HepG2 (cell line): ENCODE measurements around the gene PAQR6. TPM values are rescaled to one million over a fixed set of nuclear protein-coding genes. Genes with fewer than 3 reads are reported as not detected.

Source experiments
- ATAC-seq: fragments of 200-7000 bp; cut with Tn5 transposase; 3 replicates; pipeline ENCODE4 v1.9.1; 2020; ENCODE audit warnings: mild to moderate bottlenecking, moderate library complexity
- BruUV-seq: library from RNA; stranded (reverse); fragments of 400-500 nt; replicated peaks from 2 replicates; lab custom pipeline; 2021; lab: Mats Ljungman, UMichigan
- CTCF ChIA-PET: fragments of 300-600 bp; formaldehyde crosslinking; extraction: SDS; loops from one replicate; lab custom pipeline; 2021; ENCODE audit warnings: low total read pairs, inconsistent platforms, low intra/inter-chr PET ratio; lab: Yijun Ruan, JAX
- POLR2A ChIA-PET: fragments of 350-600 bp; sonication (Branson Sonifier 250); formaldehyde crosslinking; loops from one replicate; lab custom pipeline; 2020; ENCODE audit warnings: antibody characterized with exemption, inconsistent platforms; lab: Yijun Ruan, JAX
- DNase-seq: peaks from one replicate; pipeline ENCODE4 v3.0.0-alpha.2; 2015; ENCODE audit warnings: low spot score
- FAIRE-seq: peaks from 3 replicates; lab custom pipeline; 2011; peaks lifted over from hg19 to GRCh38; lab: Jason Lieb, UNC
- H2AFZ ChIP-seq: one replicate; pipeline ENCODE4 v1.6.1; 2011; ENCODE audit warnings: low read length, inconsistent platforms
- H3K27ac ChIP-seq: fragments of 300-600 bp; 3 replicates; pipeline ENCODE4 v1.8.0; 2011; ENCODE audit warnings: mixed run types, mild to moderate bottlenecking, mixed read lengths, low read length, inconsistent platforms; ENCODE audit not compliant: insufficient read depth; ENCODE audit errors: extremely low read length
- H3K27me3 ChIP-seq, 2 experiments: fragments of 200-600 bp in 1 of 2; 2 replicates in 1 of 2; 3 replicates in 1 of 2; pipeline versions ENCODE4 v1.6.0 to v1.8.0; 2011; ENCODE audit warnings: low read length in 2 of 2, mild to moderate bottlenecking in 2 of 2, moderate library complexity in 2 of 2, inconsistent platforms in 1 of 2; ENCODE audit not compliant: insufficient read depth in 2 of 2, control insufficient read depth in 1 of 2
- H3K36me3 ChIP-seq, 2 experiments: fragments of 200-600 bp in 1 of 2; replicated peaks in 1 of 2; 2 replicates in 1 of 2; 3 replicates in 1 of 2; pipeline versions ENCODE4 v1.5.1 to v1.8.0; 2011; ENCODE audit warnings: low read length in 2 of 2, inconsistent platforms in 1 of 2; ENCODE audit not compliant: insufficient read depth in 2 of 2, control insufficient read depth in 1 of 2
- H3K4me1 ChIP-seq: 2 replicates; pipeline ENCODE4 v1.5.1; 2012; ENCODE audit warnings: low read length, inconsistent platforms; ENCODE audit not compliant: insufficient read depth
- H3K4me2 ChIP-seq: 2 replicates; pipeline ENCODE4 v1.6.0; 2011; ENCODE audit warnings: low read depth, low read length, inconsistent platforms
- H3K4me3 ChIP-seq, 3 experiments: fragments of 200-600 bp in 1 of 3; sonication (generic), shearing (Covaris generic) in 1 of 3; replicated peaks in 1 of 3; 2 replicates each; pipeline ENCODE4 v1.5.1; 2011 to 2016; ENCODE audit warnings: low read length in 3 of 3, inconsistent platforms in 2 of 3, low read depth in 2 of 3, mild to moderate bottlenecking in 2 of 3, control low read depth in 1 of 3, mixed read lengths in 1 of 3; ENCODE audit not compliant: insufficient read depth in 1 of 3
- H3K79me2 ChIP-seq: one replicate; pipeline ENCODE4 v1.6.1; 2011; ENCODE audit warnings: low read length, inconsistent platforms; ENCODE audit not compliant: insufficient read depth
- H3K9ac ChIP-seq: 2 replicates; pipeline ENCODE4 v1.6.0; 2011; ENCODE audit warnings: mild to moderate bottlenecking, low read depth, low read length, inconsistent platforms; ENCODE audit not compliant: insufficient read depth
- H3K9me3 ChIP-seq: 2 replicates; pipeline ENCODE4 v1.5.1; 2012; ENCODE audit warnings: mild to moderate bottlenecking, low read length
- H4K20me1 ChIP-seq: 2 replicates; pipeline ENCODE4 v1.6.0; 2011; ENCODE audit warnings: inconsistent platforms, mild to moderate bottlenecking, low read length, moderate library complexity; ENCODE audit not compliant: insufficient read depth
- POLR2A ChIP-seq, 2 experiments: IDR thresholded peaks; 2 replicates each; pipeline ENCODE4 v1.6.1; 2011; ENCODE audit warnings: low read depth in 2 of 2, low read length in 2 of 2, mild to moderate bottlenecking in 1 of 2, moderate library complexity in 1 of 2; ENCODE audit not compliant: insufficient read depth in 1 of 2
- RAD51 ChIP-seq: fragments of 450-650 bp; IDR thresholded peaks from 2 replicates; pipeline ENCODE4 v1.6.1; 2016; ENCODE audit warnings: borderline replicate concordance
- ZNF670 ChIP-seq: sonication (generic); formaldehyde crosslinking; IDR thresholded peaks from 2 replicates; pipeline ENCODE4 v1.8.0; 2022; ENCODE audit warnings: mild to moderate bottlenecking, missing genetic modification reagents, borderline replicate concordance
- WGBS: methylation state at CpG from one replicate; pipeline ENCODE4 v1.1.6; 2017; ENCODE audit warnings: low lambda C conversion rate; 5-methylcytosine and 5-hydroxymethylcytosine counted together
- in situ Hi-C: cut with HindIII; loops from 2 replicates; pipeline ENCODE4 v1.10.0; 2017; ENCODE audit warnings: low pct_unique_long_range_greater_than_20kb; ENCODE audit not compliant: extremely low pct_ligation_motif_present
- intact Hi-C: fragments of 100-400 bp; cut with micrococcal nuclease; formaldehyde crosslinking; loops from one replicate; pipeline ENCODE4 v1.10.0; 2022; ENCODE audit not compliant: unreplicated experiment
- polyA plus RNA-seq, 8 experiments: library from polyadenylated mRNA; depleted of rRNA in 3 of 8; stranded (reverse) in 7 of 8; unstranded in 1 of 8; fragments of >200 nt; fragmentation: Illumina TruSeq in 4 of 8; extraction: Trizol in 4 of 8; gene quantifications; 2 replicates each; pipeline versions ENCODE4 v1.2.1 to v1.2.3, GENCODE V29; 2011 to 2016; ENCODE audit warnings: low read depth in 4 of 8, missing spikeins in 1 of 8, mixed read lengths in 1 of 8; ENCODE audit not compliant: insufficient read depth in 1 of 8
- total RNA-seq, 5 experiments: library from RNA; depleted of rRNA; stranded (reverse); fragments of >200 nt; fragmentation: Illumina TruSeq; extraction: Trizol; gene quantifications; 2 replicates each; pipeline ENCODE4 v1.2.3, GENCODE V29; 2016; ENCODE audit warnings: low read depth in 1 of 5
- TF ChIP-seq, protein P1 (sequence below): sonication (generic); formaldehyde crosslinking; IDR thresholded peaks from 2 replicates; pipeline ENCODE4 v1.5.1; 2020; ENCODE audit warnings: missing genetic modification reagents, mild to moderate bottlenecking, borderline replicate concordance
- TF ChIP-seq, protein P2 (sequence below), 2 experiments: sonication (generic) in 1 of 2; formaldehyde crosslinking in 1 of 2; IDR thresholded peaks; 2 replicates each; pipeline versions ENCODE4 v1.5.1 to v1.6.1; 2011 to 2020; ENCODE audit warnings: borderline replicate concordance in 1 of 2, low read depth in 1 of 2, low read length in 1 of 2, mild to moderate bottlenecking in 1 of 2, missing genetic modification reagents in 1 of 2, moderate library complexity in 1 of 2
- TF ChIP-seq, protein P3 (sequence below): sonication (generic); formaldehyde crosslinking; IDR thresholded peaks from 2 replicates; pipeline ENCODE4 v1.8.0; 2022; ENCODE audit warnings: mild to moderate bottlenecking, missing genetic modification reagents

The PAQR6 gene
- total and polyA plus RNA-seq, 2 of the 13 experiments (the other 11 are each of a cell fraction or from before 2014, with no cell fraction given): 0.82 to 1.4 TPM

DNA sequence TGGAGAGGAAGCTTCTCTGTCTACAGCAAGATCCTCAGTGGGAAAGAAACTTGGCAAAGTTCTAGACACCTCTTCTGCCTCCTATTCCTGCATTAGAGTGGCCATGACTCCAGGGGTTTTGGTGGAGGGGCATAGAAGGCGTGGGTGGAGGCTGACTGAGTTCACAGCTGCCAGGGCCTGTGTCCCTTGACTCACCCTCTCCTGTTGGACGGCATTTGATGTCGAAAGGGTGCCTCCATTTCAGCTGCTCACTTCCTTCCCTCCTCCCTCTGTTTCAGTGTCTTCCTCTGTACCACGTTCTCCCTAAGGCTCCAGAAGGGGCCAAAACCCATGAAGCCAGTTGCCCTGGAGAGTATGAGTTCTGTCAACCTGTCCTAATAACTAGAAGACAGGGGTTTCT lies 36.9 kb upstream of the PAQR6 start:
- no TSS peak for BruUV-seq
- Histone ChIP-seq H3K36me3 (peaks cover 3 to 9% of the 10 kb centered on the region in 2 experiments; a peak in 4 of 5 replicates), H3K9ac (no peak overlapping the region), H3K4me3 (no peak overlapping the region), H3K79me2 (peaks cover 36% of the 10 kb centered on the region), H3K27me3 (no peaks in the 10 kb centered on the region; a peak in 1 of 5 replicates), H2AFZ (no peak overlapping the region)
- intact Hi-C loops (no loop called here), in situ Hi-C loops (no loop called here)
- no peak for ATAC-seq
- ChIA-PET CTCF (no interaction called here), POLR2A (interaction anchor here (7.1 kb wide), 1 partner anchor 10 kb away, joined by 115 read pairs; the partner anchor contains the start of genes GLMP and VHLL)
- no peak for DNase-seq
- WGBS: 84% methylated on average over 4 of the region's 4 CpGs
- TF ChIP-seq, protein P1, sequence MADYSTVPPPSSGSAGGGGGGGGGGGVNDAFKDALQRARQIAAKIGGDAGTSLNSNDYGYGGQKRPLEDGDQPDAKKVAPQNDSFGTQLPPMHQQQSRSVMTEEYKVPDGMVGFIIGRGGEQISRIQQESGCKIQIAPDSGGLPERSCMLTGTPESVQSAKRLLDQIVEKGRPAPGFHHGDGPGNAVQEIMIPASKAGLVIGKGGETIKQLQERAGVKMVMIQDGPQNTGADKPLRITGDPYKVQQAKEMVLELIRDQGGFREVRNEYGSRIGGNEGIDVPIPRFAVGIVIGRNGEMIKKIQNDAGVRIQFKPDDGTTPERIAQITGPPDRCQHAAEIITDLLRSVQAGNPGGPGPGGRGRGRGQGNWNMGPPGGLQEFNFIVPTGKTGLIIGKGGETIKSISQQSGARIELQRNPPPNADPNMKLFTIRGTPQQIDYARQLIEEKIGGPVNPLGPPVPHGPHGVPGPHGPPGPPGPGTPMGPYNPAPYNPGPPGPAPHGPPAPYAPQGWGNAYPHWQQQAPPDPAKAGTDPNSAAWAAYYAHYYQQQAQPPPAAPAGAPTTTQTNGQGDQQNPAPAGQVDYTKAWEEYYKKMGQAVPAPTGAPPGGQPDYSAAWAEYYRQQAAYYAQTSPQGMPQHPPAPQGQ (CRISPR knock-in tag): no peak
- TF ChIP-seq RAD51 (no peak), ZNF670 (CRISPR knock-in tag) (no peak), POLR2A (IDR thresholded peaks at IDR 0.05; ENCODE audit: insufficient read depth in 1 of 2, low read depth in 2 of 2, low read length in 2 of 2) (0 out of 4 replicates have a peak, but pooled peaks of 1 of the 2 experiments have one; percentile 19)
- TF ChIP-seq, protein P2, sequence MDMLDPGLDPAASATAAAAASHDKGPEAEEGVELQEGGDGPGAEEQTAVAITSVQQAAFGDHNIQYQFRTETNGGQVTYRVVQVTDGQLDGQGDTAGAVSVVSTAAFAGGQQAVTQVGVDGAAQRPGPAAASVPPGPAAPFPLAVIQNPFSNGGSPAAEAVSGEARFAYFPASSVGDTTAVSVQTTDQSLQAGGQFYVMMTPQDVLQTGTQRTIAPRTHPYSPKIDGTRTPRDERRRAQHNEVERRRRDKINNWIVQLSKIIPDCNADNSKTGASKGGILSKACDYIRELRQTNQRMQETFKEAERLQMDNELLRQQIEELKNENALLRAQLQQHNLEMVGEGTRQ (IDR thresholded peaks at IDR 0.05; ENCODE audit: low read depth, low read length): no peak
- TF ChIP-seq, protein P2 (CRISPR knock-in tag; IDR thresholded peaks at IDR 0.05; ENCODE audit: borderline replicate concordance): no peak
- TF ChIP-seq, protein P3, sequence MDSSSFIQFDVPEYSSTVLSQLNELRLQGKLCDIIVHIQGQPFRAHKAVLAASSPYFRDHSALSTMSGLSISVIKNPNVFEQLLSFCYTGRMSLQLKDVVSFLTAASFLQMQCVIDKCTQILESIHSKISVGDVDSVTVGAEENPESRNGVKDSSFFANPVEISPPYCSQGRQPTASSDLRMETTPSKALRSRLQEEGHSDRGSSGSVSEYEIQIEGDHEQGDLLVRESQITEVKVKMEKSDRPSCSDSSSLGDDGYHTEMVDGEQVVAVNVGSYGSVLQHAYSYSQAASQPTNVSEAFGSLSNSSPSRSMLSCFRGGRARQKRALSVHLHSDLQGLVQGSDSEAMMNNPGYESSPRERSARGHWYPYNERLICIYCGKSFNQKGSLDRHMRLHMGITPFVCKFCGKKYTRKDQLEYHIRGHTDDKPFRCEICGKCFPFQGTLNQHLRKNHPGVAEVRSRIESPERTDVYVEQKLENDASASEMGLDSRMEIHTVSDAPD (CRISPR knock-in tag): no peak
- TF ChIP-seq, all 625 proteins: peak for 1
- Histone ChIP-seq H3K4me1 (peaks cover 32% of the 10 kb centered on the region), H4K20me1 (peaks cover 14% of the 10 kb centered on the region), H3K27ac (no peak overlapping the region), H3K9me3 (no peaks in the 10 kb centered on the region), H3K4me2 (no peak overlapping the region)
- FAIRE-seq: no peak
